Measurements from ENCODE around the gene RET. TPM values are rescaled to one million over a fixed set of nuclear protein-coding genes. Genes with fewer than 3 reads are reported as not detected.

The RET gene
- total RNA-seq, 1 experiment from 2014 or later: not detected

DNA sequence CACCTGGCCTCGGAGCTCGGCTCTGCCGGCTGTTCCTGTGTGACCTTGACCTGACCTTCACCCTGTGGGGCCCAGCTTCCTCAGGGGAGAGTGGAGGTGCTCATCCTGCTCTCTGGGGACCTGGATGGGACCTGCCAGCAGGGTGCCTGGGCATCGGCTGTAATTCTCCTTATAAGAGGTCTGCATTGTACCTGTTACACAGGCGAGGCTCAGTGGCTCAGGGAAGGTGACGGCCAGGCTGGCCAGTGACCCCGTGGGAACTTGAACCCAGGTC is 29.0 kb downstream of the RET start:
- Histone ChIP-seq H3K4me1 (no peaks in the 10 kb centered on the region), H3K9me3 (no peaks in the 10 kb centered on the region), H3K27me3 (replicated peaks; ENCODE audit: control insufficient read depth, insufficient read depth, low read length) (peaks cover 3% of the 10 kb centered on the region), H3K4me3 (ENCODE audit: low read depth, low read length) (no peak overlapping the region), H3K36me3 (ENCODE audit: control insufficient read depth, insufficient read depth, low read length) (no peaks in the 10 kb centered on the region)
- TF ChIP-seq, protein P1, sequence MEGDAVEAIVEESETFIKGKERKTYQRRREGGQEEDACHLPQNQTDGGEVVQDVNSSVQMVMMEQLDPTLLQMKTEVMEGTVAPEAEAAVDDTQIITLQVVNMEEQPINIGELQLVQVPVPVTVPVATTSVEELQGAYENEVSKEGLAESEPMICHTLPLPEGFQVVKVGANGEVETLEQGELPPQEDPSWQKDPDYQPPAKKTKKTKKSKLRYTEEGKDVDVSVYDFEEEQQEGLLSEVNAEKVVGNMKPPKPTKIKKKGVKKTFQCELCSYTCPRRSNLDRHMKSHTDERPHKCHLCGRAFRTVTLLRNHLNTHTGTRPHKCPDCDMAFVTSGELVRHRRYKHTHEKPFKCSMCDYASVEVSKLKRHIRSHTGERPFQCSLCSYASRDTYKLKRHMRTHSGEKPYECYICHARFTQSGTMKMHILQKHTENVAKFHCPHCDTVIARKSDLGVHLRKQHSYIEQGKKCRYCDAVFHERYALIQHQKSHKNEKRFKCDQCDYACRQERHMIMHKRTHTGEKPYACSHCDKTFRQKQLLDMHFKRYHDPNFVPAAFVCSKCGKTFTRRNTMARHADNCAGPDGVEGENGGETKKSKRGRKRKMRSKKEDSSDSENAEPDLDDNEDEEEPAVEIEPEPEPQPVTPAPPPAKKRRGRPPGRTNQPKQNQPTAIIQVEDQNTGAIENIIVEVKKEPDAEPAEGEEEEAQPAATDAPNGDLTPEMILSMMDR (IDR thresholded peaks at IDR 0.05; ENCODE audit: insufficient read depth in 1 of 2, low read depth in 1 of 2, low read length in 1 of 2, severe bottlenecking in 1 of 2, unreplicated experiment in 1 of 2): no peak
- ChIA-PET CTCF (no interaction called here), POLR2A (no interaction called here)
- DNase-seq: no peak
- Mint-ChIP-seq H3K36me3 (ENCODE audit: insufficient read depth, unreplicated experiment) (peaks cover 6% of the 10 kb centered on the region), H3K4me1 (ENCODE audit: low read depth, unreplicated experiment) (no peaks in the 10 kb centered on the region), H3K27ac (ENCODE audit: unreplicated experiment) (no peak overlapping the region), H3K4me3 (ENCODE audit: unreplicated experiment) (no peak overlapping the region), H3K27me3 (ENCODE audit: insufficient read depth, unreplicated experiment) (peaks cover 16% of the 10 kb centered on the region), H3K9me3 (ENCODE audit: unreplicated experiment) (no peaks in the 10 kb centered on the region)
- intact Hi-C loops (cut with micrococcal nuclease; ENCODE audit: unreplicated experiment): loop anchor here (1.0 to 10.0 kb wide), 4 partner anchors 131 to 356 kb away; no protein-coding TSS in a partner anchor
- BruUV-seq (replicated peaks): no TSS peak

DNA sequence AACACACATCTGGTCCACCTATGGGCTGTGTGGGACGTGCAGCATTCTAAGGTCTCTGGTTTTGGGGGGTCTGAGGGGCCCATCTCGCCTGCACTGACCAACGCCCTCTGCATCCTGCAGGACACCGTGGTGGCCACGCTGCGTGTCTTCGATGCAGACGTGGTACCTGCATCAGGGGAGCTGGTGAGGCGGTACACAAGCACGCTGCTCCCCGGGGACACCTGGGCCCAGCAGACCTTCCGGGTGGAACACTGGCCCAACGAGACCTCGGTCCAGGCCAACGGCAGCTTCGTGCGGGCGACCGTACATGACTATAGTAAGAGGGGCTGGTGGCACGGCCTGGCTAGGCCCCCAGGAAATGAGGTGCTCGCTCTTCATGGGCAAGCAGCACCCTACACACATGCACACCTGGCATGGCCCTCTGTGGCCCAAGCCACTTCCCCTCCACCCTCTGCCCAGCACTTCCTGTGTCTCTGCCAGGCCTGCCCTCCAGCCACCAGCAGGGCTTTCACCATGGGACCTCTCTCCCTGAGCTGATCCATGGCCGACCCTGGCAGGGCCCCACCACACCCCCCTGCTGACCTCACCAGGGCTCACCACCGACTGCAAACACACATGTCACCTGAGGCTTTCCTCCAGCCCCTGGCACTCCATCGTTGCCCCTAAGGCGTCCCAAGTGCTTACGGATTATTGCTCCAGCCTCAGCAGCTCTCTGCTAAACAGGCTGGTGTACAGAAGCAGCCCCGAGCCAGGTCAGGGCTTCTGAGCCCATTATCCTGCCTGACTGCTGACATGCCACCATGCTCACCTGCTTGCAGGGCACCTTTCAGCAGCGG is 29.6 kb downstream of the RET start:
- CTCF ChIA-PET: no interaction called here
- H3K4me3 ChIP-seq (ENCODE audit: low read depth, low read length): no peak overlapping the region
- H3K36me3 Mint-ChIP-seq (ENCODE audit: insufficient read depth, unreplicated experiment): peaks cover 6% of the 10 kb centered on the region
- BruUV-seq (replicated peaks): no TSS peak
- no peak for DNase-seq
- H3K9me3 Mint-ChIP-seq (ENCODE audit: unreplicated experiment): no peaks in the 10 kb centered on the region
- no peaks in the 10 kb centered on the region for H3K36me3 ChIP-seq (ENCODE audit: control insufficient read depth, insufficient read depth, low read length)
- no peak overlapping the region for H3K4me3 Mint-ChIP-seq (ENCODE audit: unreplicated experiment)
- TF ChIP-seq, protein P1 (IDR thresholded peaks at IDR 0.05; ENCODE audit: insufficient read depth in 1 of 2, low read depth in 1 of 2, low read length in 1 of 2, severe bottlenecking in 1 of 2, unreplicated experiment in 1 of 2): no peak
- intact Hi-C loops (cut with micrococcal nuclease; ENCODE audit: unreplicated experiment): loop anchor here (5.0 to 10.0 kb wide), 2 partner anchors 132 to 356 kb away; no protein-coding TSS in a partner anchor
- peaks cover 3% of the 10 kb centered on the region for H3K27me3 ChIP-seq (replicated peaks; ENCODE audit: control insufficient read depth, insufficient read depth, low read length)
- no peaks in the 10 kb centered on the region for H3K9me3 ChIP-seq
- peaks cover 15% of the 10 kb centered on the region for H3K27me3 Mint-ChIP-seq (ENCODE audit: insufficient read depth, unreplicated experiment)
- H3K4me1 Mint-ChIP-seq (ENCODE audit: low read depth, unreplicated experiment): no peaks in the 10 kb centered on the region
- H3K27ac Mint-ChIP-seq (ENCODE audit: unreplicated experiment): no peak overlapping the region
- H3K4me1 ChIP-seq: no peaks in the 10 kb centered on the region
- POLR2A ChIA-PET: no interaction called here

DNA sequence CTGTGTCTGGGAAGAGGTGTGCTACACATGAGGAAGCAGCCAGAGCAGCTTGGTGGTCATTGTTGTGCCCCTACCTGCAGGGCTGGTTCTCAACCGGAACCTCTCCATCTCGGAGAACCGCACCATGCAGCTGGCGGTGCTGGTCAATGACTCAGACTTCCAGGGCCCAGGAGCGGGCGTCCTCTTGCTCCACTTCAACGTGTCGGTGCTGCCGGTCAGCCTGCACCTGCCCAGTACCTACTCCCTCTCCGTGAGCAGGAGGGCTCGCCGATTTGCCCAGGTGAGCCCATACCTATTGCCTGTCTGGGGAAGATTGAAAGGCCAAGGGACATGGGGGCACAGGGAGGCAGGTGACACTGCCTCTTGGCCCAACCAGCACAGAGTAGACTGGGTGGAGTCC is 32.1 kb downstream of the RET start:
- Histone ChIP-seq H3K36me3 (ENCODE audit: control insufficient read depth, insufficient read depth, low read length) (no peaks in the 10 kb centered on the region), H3K27me3 (replicated peaks; ENCODE audit: control insufficient read depth, insufficient read depth, low read length) (peaks cover 3% of the 10 kb centered on the region), H3K4me3 (ENCODE audit: low read depth, low read length) (no peak overlapping the region), H3K9me3 (no peaks in the 10 kb centered on the region), H3K4me1 (no peaks in the 10 kb centered on the region)
- Mint-ChIP-seq H3K4me3 (ENCODE audit: unreplicated experiment) (no peak overlapping the region), H3K4me1 (ENCODE audit: low read depth, unreplicated experiment) (no peaks in the 10 kb centered on the region), H3K9me3 (ENCODE audit: unreplicated experiment) (no peaks in the 10 kb centered on the region), H3K36me3 (ENCODE audit: insufficient read depth, unreplicated experiment) (peaks cover 6% of the 10 kb centered on the region), H3K27me3 (ENCODE audit: insufficient read depth, unreplicated experiment) (no peaks in the 10 kb centered on the region), H3K27ac (ENCODE audit: unreplicated experiment) (no peak overlapping the region)
- BruUV-seq (replicated peaks): no TSS peak
- ChIA-PET CTCF (no interaction called here), POLR2A (no interaction called here)
- intact Hi-C loops (cut with micrococcal nuclease; ENCODE audit: unreplicated experiment): loop anchor here (5.0 to 10.0 kb wide), 2 partner anchors 134 to 353 kb away; no protein-coding TSS in a partner anchor
- DNase-seq: no peak
- TF ChIP-seq, protein P1 (IDR thresholded peaks at IDR 0.05; ENCODE audit: insufficient read depth in 1 of 2, low read depth in 1 of 2, low read length in 1 of 2, severe bottlenecking in 1 of 2, unreplicated experiment in 1 of 2): no peak
